GM21737 (cell line): ENCODE data around the gene QRFP.

ENCODE experiments used
- ATAC-seq: cut with Tn5 transposase; IDR thresholded peaks from one replicate; pipeline ENCODE4 v1.9.1; 2021; ENCODE audit warnings: mild to moderate bottlenecking, moderate library complexity; ENCODE audit not compliant: unreplicated experiment

The QRFP gene, protein sequence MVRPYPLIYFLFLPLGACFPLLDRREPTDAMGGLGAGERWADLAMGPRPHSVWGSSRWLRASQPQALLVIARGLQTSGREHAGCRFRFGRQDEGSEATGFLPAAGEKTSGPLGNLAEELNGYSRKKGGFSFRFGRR

DNA sequence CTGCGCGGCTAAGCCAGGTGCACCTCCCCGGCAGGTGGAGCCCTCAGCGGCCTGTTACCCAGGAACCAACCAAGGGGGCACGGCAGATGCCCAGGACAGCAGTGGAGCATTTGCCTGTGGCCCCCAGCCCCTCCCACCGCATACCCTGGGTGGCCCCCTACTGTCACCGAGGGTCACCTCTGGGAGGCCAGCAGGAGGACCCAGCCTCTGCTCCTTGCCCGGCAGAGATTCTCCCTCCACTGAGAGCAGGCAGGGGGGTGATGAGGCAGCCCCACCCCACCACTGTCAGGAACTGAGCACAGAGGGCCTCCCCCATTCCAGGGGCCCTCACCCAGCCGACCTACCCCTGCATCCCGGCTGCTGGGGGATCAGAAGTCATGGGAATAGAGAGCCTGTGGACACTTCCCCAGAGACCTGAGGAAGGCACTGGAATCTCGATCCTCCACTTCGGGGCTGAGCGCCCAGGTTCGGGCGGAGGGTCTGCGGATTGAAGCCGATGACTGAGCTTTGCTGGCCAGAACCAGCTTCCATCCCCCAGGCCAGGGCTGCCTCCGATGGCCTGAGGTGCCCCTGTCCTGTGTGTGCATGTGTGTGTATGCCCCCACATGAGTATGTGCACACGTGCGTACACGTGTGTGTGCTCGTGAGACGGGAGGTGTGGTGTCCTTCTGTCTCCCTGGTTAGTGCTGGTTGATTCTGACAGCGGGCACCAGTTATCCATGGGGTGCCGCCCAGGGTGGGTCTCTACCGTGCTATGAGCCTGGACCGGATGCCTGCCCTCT lies at the start of gene QRFP:
Gene QRFP, minus strand, starts transcription at position 580 of the 782 bp plus-strand sequence. CDS start 2,974 bp downstream, outside the sequence.
- ATAC-seq, result no peak

DNA sequence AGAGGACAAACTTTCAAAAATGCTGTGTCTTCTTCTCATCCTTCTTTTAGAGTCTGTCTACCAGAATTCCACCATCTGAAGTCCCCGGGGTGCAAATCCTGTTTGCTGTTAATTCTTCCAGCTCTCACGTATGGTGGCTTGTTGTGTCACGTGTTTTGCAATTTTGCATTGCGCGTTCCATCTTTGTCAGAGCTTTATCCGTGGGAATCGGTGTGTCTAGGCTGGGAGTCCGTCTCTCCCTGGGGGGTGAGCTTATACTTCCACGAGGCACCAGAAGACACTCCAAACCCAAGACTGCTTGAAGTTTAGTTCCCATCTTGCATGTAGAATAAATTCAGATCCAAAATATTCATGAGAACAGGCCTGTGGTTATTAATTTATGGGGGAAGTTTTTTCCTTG lies 48.6 kb upstream of the QRFP start:
- ATAC-seq, result no peak

DNA sequence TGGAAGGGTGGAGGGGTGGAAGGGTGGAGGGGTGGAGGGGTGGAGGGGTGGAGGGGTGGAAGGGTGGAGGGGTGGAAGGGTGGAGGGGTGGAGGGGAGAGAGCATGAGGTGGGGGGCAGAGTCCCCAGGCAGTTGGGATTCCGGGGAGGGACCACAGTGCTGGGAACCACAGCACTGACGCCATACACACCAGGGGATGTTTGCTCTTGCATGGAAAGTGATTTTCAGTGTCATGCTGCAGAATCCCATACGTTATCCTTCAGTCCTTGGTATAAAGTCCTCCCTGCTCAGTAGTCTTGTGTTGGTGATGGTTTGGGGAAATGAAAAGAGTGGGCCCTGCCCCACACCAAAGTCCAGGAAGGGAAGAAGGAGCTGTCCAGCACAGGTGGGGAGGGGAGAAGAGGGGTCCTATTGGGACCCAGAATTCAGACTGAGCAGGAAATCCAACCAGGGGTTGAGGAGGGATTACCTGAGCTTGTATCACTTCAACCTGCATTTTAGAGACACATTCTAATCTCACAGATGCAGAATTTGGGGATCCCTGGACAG lies 48.0 kb upstream of the QRFP start:
- no peak for ATAC-seq

DNA sequence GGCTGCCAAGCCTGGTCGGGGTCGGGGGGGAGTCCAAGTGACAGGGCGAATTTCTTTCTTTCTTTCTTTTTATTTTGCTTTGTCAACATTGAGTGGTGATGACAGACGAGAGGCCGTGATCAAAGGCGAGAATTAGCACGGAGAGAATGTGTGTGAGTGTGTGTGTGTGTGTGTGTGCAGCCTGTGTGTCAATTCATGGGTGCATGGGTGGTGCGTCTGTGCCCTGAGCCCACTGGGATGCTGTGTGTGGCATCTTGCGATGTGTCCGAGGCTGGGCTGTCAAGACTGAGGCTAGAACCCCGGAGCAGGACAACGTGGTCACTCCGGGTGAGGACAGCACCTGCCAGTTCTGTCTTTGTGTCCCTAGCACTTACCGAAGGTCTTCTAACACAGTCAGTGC lies 47.2 kb upstream of the QRFP start:
- ATAC-seq, result no peak

DNA sequence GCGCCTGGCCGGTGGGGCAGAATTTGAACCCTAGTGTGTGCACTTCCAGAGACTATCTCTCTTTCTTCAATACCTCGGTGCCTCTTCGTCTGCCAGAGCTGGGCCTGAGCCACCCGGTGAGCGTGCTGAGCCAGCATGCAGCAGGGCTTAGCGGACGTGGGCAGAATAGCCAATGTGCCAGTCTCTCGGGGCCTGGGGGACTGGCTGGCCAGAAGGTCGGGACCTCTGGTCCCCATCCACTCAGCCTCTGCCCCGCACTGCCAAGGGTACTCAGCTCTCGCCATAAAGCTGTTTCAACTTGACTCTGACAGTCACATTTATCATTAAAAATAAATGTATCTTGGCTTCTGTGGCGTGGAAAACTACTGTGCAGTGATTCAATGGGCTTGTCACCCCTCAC lies 46.6 kb upstream of the QRFP start:
- no peak for ATAC-seq

DNA sequence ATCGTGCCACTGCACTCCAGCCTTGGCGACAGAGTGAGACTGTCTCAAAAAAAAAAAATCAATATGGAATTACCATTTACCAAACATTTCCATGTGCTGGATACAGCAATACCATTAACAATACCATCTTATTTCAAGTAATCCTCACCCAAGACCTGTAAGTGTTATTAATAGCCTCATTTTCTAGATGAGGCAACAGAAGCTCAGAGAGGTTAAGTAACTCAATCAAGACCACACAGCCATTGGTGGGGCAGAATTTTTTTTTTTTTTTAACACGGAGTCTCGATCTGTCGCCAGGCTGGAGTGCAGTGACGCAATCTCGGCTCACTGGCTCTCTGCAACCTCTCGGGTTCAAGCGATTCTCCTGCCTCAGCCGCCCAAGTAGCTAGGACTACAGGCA lies 46.1 kb upstream of the QRFP start:
- no peak for ATAC-seq

DNA sequence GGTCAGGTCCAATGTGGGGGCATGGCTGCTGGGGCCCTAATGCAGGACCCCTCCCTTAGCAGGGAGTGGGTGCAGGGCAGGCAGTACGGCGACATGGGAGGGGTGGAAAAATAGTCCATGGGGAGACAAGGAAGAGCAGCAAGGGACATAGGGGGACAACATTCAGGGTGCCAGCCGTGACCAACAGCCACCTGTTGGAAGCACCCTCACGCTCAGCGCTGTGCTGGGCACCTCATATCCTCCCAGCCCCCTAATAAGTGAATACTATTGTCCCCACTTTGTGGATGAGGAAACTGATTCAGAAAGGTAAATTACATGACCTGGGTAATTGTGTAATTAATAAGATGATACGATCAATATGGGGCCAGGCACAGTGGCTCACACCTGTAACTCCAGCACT lies 45.5 kb upstream of the QRFP start:
- no peak for ATAC-seq

DNA sequence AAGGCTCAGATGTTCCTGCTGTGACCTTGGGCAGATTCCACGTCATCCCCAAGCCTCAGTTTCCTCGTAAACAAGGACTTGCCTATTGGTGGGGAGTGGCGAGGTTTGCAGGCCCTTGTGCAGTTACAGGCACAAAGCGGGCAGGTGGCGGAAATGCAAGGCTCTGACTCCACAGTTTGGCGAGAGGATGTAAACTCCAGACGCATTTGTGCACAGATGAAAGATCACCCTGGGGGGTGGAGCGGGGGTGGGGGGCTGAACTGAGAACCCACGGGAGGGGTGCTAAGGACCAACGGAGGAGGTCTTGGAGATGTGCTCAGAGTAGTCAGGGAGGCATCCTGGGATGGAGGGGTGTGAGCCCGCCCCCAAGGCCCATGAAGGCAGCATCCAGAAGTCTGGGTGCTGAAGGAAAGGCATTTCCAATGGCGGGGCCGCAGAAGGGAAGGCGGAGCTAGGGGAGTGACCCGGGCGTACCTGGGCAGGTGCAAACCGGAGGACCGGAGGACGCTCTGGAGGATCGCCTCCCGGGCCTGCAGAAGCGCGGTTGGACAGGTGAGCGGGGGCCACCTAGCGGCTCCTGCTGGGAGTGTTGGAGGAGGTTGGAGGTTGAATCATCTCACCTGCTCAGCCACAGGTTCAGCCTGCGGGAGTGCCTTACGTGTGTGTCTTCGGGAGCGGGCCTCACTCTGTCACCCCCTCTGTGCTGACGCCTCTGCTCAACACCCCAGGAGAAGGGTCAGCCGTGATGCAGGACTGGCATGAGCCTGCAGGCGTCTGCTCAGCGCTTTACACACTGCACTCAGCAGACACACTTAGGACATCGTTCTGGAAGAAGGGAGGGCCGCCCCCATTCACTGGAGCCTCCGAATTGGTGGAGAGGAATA lies 44.3 kb upstream of the QRFP start:
- ATAC-seq, result peak; percentile 58

DNA sequence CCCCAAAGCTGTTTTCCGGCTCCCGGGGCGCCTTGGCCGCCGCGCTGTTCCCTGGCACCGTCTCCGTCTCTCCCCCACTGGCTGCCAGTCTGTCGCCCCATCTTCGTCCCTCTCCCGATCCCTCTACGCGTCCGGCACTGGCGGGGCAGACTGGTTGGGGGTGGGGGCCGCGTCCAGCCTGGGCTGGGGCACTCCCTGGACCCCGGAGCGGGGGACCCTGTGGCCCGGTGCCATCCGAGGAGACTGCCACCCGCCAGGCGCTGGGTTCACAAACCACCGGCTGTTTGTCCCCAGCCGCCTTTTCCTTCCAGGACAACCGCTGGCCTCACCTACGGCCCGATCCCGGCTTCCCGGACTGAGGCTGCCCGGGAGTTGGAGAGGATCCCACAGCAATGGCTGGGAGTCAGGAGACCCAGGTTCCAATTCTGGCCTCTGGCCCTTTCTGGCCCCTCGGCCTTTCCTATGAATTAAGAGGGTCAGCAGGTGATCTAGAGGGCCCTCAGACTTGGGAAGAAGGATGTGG lies 43.5 kb upstream of the QRFP start:
- ATAC-seq, result no peak

DNA sequence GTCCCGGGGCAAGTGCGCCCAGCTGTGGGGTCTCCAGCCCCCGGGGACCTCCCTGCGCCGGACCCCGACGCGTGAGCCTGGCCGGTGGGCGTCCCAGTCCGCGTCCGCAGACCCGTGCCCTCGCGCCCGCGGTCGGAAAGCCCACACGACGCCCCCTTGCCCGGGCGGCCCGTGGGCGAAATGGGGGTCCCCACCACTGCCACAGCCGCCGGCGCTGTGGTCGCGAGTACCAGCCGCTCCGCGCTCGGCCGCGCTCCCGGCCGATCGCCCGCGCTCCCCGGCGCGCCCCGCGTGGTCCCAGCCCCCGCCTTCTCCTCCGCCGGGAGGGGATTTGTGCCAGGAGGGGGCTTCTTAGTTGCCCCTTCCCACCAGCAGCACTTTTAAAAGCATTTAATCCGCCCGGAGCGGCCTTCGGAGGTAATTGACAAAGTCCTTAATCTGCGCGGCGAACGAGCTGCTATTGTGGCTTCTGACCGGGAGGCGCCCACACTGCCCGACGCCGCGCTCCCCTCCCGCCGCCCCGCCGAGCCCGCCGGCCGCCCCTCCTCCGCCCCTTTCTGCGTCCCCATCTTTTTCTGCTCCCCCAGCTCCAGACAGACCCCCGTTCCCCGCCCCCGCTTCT lies 42.9 kb upstream of the QRFP start:
- no peak for ATAC-seq

DNA sequence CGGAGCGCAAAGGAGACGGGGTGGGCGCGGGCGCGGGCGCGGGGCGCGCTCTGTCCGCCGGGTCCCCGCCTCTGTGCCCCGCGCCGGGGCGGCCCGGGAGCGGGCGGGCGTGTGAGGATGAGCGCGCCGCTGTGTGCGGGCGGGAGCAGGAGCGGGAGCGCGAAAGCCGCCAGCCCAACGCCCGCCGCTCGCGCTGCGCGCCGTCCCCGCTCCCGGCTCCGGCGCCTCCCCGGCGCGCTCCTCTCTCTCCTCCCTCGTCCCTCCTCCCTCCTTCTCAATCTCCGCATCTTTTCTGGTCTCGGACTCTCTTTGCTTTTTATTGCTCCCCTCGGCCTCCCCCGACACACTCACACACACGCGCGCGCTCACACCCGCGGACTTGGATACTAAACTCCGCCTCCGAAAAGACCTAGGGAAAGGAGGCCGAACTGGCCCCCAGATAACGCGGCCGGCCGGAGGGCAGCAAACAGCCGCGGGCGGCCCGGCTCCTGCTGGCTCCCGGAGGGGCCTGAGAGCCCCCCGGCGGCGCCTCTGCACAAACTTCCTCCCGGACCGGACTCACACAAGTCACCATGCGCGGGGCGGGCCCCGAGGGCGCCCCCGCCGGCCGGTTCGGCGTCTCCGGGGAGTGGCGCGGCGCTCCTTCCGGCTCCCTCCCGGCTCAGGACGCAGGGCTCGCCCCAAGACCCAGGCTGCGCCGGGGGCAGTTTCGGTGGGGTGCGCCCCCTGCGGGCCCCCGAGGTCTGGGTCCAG lies 42.2 kb upstream of the QRFP start, which contains the start of gene FIBCD1:
Gene FIBCD1, minus strand, starts transcription at position 596 of the 753 bp plus-strand sequence. CDS start 640 bp downstream, outside the sequence.
- no peak for ATAC-seq

DNA sequence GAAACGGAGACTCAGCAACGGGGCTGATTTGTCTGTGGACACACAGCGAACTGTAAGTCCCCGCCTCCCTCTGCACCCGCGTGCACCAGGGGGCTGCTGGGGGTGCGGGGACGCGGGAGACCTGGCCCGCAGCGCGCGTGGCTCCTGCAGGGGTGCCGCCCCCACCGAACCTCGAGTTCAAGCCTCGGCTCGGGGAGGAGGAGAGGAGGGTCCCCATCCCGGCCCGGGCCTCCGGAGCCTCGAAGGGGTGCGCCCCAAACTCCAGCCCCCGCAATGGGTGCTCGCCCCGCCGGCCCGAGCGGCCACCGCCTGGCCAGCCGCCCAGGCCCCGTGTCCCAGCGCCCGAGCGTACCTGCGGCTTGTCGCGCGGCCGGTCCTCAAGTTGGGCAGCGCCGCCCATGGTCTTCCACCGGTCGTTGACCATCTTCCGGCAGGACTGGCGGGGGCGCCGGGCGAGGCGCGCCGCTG lies 41.6 kb upstream of the QRFP start:
- ATAC-seq, result no peak

DNA sequence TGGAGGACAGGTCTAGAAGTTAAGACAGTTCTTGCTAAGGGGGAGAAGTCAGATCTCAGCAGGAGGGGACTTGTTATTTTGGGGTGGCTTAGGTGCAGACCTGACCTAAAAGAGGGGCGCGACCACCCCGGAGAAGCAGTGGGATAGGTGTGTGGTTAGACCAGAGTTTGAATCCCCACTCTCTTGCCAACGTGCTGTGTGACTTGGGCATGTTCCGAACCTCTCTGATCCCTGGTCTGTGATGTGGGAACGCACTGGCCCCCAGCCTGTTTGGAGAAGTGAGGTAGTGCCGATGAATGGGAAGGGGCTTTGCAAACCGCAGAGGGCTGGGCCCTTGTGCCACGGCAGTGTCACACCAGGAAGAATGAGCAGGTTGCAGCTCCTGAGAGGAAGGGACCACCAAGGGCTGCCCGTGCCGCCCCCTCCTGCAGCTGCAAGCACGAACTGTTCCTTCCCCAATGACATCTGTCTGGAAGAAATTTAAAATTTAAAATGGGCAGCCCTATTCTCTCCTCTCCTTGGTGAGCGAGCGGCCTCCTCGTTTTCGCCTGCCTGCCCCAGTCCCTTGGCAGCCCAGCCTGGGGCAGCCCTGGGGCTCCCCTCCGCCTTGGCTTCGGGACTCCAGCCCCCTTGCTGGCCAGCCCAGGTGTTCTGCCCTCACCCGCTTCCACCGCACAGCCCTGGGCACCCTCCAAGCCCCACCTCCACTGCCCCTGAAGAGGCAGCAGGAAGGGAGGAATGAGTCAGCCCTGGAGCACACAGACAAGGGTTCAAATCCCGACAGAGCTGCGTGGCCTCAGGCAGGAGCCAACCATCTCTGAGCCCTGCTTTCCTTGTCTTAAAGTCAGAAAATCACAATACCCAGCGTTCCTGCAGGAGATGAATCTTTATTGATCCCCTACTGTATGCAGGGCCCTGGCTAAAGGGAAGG lies 40.8 kb upstream of the QRFP start:
- no peak for ATAC-seq

DNA sequence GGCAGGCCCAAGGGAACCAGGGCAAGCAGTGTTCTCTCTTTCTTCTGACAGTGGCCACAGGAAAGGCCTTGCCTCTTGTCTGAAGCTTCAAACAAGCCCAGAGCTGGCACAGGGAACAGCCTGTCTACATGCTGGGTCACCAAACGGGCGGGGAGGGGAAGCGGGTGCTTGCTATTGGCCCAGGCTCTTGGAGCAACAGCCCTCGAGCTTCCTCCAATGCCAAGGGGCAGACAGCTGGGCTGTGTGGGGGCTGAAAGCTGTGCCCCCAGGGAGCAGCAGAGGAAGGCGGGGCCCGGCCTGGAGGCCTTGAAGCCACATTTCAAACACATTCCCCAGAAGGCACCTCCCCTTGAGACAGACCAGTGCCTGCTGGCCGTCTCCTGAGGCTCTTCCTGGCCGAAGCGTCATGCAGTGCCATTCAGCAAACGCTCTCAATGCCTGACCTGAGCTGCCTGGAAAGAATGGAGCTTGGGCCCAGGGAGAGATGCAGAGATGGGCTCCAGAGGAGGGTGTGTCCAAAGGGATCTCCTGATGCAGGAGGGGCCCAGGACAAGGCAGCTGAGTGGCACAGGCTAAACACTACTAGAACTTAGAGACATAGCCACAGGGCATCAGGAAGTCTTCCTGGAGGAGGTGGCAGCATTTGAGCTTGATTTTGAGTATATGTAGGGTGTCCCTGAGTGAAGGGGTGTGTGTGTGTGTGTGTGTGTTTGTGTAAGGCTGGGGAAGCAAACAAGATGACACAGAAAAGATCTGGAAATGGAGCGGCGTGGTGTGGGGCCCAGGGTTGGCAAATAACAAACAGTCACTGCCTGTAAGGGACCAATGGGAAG lies 39.9 kb upstream of the QRFP start:
- ATAC-seq, result no peak

DNA sequence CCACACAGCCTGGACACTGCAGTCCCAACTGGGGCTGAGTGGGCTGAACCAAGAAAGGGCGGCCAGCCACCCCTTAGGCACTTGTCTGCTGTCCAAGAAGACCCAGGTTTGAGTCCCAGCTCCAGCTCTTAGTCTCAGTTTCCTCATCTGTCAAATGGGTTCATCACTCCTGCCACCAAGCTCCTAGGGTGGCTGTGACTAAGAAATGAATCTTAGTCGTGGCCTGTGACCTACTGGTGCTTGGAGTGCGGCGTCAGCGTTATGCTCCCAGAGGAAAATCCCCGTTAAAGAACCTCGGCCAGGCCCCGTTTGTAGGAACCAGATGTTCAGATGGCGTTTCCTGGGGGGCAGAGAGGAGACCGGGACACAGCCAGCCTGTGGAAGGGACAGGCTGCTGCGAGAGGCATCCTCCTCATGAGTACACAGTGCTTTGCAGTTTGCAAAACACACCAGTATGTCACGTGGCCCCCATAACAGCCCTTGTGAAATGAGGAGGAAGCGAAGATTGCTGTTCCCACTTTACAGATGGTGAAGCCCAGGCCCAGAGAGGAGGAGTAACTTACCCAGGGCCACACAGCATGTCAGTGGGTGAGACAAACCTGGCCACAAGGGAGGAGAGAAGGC lies 39.1 kb upstream of the QRFP start:
- no peak for ATAC-seq

DNA sequence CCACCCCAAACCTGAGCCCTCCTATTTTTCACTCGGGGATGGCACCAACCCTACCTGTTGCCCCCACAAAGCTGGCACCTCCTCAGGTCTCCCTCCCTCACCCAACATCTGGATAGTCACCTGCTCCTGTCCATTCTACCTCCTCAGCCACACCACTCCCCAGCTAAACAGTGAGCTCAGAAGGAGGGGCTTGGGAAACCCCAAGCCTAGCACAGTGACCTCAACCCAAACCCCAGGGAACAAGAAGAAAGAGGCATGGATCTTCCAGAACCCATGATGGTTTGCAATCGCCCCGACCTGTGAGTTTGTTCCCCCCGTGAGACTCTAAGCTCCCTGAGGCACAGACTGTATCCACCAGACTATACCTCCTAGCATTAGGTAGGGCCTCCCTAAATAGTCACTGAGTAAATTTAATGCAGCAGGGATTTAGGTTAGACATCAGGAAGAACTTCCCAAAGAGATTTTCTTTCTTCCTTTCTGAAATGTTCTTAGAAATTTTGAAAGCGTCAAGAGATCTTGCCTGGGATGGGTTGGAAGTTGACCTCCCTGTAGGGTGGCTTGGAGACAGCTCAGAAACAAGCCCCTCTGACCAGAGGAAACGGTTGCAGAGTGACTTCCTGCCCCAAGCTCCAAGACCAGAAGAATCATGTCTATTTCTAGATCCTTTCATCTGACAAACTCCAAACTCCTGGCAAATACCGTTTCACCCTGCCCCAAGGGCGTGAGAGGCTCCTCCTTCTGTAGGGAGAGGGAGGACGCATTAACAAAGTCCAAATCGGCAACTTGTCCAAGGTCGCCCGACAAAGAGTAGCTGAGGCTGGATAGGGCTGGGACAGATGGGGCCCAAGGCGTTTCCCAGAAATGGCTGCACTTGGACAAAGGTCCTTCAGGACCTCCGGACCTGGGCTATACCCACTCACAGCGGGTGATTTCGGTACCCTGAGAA lies 38.4 kb upstream of the QRFP start:
- no peak for ATAC-seq
